Neural cell (in vitro differentiated cells): ENCODE measurements around the gene IHH.

Source experiments
- EP300 ChIP-seq: fragments of 450-650 bp; conservative IDR thresholded peaks from 2 replicates; pipeline ENCODE4 v1.6.1; 2014; ENCODE audit warnings: antibody characterized with exemption, mild to moderate bottlenecking, moderate library complexity; ENCODE audit not compliant: poor library complexity, severe bottlenecking
- EZH2 ChIP-seq: fragments of 200-600, 300-800 bp; shearing (Covaris generic), sonication (generic); IDR thresholded peaks from 2 replicates; pipeline ENCODE4 v1.6.1; 2014; ENCODE audit warnings: antibody characterized with exemption, low read length, borderline replicate concordance, mild to moderate bottlenecking; ENCODE audit not compliant: insufficient read depth, poor library complexity, severe bottlenecking
- POLR2AphosphoS5 ChIP-seq: IDR thresholded peaks from 2 replicates; pipeline ENCODE4 v1.6.1; 2012
- RAD21 ChIP-seq: fragments of 450-650 bp; conservative IDR thresholded peaks from 2 replicates; pipeline ENCODE4 v1.6.1; 2014; ENCODE audit warnings: antibody characterized with exemption, mild to moderate bottlenecking, moderate library complexity
- TF ChIP-seq, protein P1 (sequence below): fragments of 450-650 bp; IDR thresholded peaks from 2 replicates; pipeline ENCODE4 v1.5.1; 2014; ENCODE audit warnings: antibody characterized with exemption, mild to moderate bottlenecking, moderate library complexity; ENCODE audit not compliant: poor library complexity, severe bottlenecking
- TF ChIP-seq, protein P2 (sequence below): IDR thresholded peaks from 2 replicates; pipeline ENCODE4 v1.6.1; 2012; ENCODE audit warnings: borderline replicate concordance

DNA sequence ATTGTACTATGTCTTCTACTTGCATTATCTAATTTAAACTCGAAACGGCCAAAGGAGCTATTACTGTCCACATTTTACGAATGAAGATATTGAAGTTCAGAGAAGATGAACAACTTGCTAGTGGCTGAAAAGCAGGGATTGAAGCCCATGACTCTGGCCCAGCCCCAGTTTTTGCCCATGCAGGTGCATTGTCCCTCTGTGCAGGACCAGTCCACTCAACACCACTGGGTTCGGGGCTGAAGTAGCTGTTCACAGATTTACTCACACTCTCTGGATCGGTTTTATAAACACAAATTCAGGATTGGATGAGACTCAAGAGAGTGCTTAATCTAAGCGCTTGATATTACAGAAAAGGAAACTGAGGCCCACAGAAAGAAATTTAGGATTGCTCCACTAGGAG is 1.4 kb upstream of the IHH start:
- no peak for TF ChIP-seq RAD21
- TF ChIP-seq, protein P1, sequence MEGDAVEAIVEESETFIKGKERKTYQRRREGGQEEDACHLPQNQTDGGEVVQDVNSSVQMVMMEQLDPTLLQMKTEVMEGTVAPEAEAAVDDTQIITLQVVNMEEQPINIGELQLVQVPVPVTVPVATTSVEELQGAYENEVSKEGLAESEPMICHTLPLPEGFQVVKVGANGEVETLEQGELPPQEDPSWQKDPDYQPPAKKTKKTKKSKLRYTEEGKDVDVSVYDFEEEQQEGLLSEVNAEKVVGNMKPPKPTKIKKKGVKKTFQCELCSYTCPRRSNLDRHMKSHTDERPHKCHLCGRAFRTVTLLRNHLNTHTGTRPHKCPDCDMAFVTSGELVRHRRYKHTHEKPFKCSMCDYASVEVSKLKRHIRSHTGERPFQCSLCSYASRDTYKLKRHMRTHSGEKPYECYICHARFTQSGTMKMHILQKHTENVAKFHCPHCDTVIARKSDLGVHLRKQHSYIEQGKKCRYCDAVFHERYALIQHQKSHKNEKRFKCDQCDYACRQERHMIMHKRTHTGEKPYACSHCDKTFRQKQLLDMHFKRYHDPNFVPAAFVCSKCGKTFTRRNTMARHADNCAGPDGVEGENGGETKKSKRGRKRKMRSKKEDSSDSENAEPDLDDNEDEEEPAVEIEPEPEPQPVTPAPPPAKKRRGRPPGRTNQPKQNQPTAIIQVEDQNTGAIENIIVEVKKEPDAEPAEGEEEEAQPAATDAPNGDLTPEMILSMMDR: no peak
- no peak for TF ChIP-seq POLR2AphosphoS5
- TF ChIP-seq EP300: no peak
- TF ChIP-seq EZH2: no peak
- TF ChIP-seq, protein P2, sequence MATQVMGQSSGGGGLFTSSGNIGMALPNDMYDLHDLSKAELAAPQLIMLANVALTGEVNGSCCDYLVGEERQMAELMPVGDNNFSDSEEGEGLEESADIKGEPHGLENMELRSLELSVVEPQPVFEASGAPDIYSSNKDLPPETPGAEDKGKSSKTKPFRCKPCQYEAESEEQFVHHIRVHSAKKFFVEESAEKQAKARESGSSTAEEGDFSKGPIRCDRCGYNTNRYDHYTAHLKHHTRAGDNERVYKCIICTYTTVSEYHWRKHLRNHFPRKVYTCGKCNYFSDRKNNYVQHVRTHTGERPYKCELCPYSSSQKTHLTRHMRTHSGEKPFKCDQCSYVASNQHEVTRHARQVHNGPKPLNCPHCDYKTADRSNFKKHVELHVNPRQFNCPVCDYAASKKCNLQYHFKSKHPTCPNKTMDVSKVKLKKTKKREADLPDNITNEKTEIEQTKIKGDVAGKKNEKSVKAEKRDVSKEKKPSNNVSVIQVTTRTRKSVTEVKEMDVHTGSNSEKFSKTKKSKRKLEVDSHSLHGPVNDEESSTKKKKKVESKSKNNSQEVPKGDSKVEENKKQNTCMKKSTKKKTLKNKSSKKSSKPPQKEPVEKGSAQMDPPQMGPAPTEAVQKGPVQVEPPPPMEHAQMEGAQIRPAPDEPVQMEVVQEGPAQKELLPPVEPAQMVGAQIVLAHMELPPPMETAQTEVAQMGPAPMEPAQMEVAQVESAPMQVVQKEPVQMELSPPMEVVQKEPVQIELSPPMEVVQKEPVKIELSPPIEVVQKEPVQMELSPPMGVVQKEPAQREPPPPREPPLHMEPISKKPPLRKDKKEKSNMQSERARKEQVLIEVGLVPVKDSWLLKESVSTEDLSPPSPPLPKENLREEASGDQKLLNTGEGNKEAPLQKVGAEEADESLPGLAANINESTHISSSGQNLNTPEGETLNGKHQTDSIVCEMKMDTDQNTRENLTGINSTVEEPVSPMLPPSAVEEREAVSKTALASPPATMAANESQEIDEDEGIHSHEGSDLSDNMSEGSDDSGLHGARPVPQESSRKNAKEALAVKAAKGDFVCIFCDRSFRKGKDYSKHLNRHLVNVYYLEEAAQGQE: no peak
